Sciatic nerve (tissue), 2 donors: ENCODE measurements around the gene ANKAR. TPM values are rescaled to one million over a fixed set of nuclear protein-coding genes. Genes with fewer than 3 reads are reported as not detected.
"Not testable (repeated sequence)": the region's sequence is repeated elsewhere in the genome, so short reads cannot be mapped to it uniquely, and the experiment has no call there.

Experiments used
- ATAC-seq: fragments of 200-7000 bp; cut with Tn5 transposase; one replicate; pipeline ENCODE4 v1.9.1; 2020; ENCODE audit warnings: mild to moderate bottlenecking, moderate library complexity
- DNase-seq: peaks from one replicate; pipeline ENCODE4 v3.0.0-alpha.2; 2020; ENCODE audit warnings: low spot score
- intact Hi-C: fragments of 100-400 bp; cut with DNase I; formaldehyde crosslinking; loops from one replicate; pipeline ENCODE4 v1.14.2; 2022
- total RNA-seq: library from RNA; stranded (reverse); fragmentation: NEBNext Ultra II Directional; extraction: Animal tissue kit (Norgen Biotek cat#: 25700); gene quantifications from one replicate; pipeline ENCODE4 v1.2.1, GENCODE V29; 2021
- donor health status: DM: no; HTN: no; CAD: no.
- donor health status: DM: no; HTN: no; CAD: no.

The ANKAR gene
- total RNA-seq, 1 donor from 2014 or later = 30.3 TPM

DNA sequence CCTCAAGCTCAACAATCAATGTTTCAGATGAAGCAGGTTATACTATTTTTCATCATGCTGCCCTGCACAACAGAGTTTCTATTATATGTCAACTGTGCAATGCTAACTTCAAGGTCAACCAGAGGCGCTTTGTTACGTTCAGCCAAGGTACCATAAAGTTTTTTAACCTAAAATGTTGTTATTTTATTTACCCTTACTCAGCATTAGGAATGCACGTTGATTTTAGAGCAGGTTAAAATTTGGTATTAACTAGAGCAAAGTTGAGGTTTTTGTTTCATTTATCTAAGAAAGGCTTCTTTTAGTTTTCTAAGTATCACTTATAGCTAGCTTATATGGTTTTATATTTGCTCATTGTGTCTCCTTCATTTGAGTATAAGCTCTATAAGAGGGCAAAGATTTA lies 21.8 kb downstream of the ANKAR start:
- ATAC-seq = no peak
- no peak for DNase-seq
- intact Hi-C loops = no loop called here

DNA sequence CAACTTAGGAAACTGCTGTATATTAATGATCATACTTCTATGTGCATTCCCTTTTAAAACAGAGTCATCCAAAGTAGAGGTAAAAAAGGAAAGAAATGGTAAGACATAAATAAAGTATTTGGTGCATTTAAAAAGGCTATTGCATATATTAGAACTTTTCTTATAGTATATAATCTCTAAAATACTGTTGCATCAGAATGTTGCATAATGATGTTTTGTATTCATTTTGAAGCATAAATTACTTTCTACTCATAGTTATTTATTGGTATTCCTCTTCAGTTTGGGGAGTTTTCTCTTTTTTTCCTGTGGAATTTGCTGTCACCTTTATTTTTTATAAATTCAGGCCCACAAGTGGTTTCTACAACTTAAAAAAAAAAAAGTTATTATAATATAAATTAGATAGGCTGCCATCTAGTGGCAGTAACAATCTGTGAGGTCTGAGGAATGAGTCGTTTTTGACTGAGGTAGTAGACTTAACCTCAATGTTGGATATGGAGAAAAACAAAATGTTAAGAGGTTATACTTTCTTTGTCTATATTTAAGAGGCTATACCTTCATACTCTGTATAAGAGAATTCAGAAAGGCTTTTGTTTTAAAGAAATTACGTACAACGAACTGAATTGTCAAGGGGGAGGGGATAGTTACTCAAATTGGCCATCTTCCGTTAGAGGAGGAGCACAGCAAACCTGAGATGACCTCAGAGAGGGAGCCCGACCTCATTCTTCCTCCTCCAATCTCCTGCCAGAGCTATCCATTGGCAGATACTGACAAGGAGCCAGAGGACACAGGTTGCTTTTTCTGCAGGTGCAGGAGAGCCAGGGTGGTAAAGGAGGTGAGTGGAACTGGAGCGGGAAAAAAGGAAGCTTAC lies 23.8 kb downstream of the ANKAR start:
- DNase-seq (no peak), ATAC-seq (peak; percentile 67)
- intact Hi-C loops = no loop called here

DNA sequence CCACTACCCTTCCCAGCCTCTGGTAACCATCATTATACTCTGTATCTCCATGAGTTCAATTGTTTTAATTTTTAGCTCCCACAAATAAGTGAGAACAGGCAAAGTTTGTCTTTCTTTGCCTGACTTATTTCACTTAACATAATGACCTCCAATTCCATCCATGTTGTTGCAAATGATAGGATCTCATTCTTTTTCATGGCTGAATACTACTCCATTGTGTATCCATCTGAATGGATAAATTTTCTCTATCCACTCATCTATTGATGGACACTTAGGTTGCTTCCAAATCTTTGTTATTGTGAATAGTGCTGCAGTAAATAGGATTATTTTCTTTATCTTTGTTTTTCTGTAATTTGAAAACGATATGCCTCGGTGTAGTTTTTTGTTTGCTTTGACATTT lies 26.2 kb downstream of the ANKAR start:
- intact Hi-C loops = no loop called here
- ATAC-seq (no peak), DNase-seq (no peak)

DNA sequence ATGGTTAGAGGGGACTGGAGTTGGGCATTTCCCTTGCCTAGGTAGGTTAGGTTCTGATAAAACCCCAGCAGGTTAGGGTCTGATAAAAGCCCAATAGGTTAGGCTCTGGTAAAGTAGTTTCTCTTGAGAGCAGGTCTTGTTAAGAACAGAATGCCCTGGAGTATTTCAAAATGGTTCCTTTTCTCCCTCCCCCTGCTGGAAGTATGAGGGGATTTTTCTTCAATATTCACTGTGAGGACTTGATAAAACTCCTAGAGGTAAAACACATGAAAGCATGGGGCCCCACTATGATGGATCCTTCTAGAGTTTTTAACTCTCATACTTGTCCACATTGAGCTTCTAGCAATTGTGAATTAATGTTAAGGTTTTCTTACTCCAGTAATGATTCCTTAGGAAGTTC lies 27.6 kb downstream of the ANKAR start:
- DNase-seq = no peak
- intact Hi-C loops = no loop called here
- no peak for ATAC-seq

DNA sequence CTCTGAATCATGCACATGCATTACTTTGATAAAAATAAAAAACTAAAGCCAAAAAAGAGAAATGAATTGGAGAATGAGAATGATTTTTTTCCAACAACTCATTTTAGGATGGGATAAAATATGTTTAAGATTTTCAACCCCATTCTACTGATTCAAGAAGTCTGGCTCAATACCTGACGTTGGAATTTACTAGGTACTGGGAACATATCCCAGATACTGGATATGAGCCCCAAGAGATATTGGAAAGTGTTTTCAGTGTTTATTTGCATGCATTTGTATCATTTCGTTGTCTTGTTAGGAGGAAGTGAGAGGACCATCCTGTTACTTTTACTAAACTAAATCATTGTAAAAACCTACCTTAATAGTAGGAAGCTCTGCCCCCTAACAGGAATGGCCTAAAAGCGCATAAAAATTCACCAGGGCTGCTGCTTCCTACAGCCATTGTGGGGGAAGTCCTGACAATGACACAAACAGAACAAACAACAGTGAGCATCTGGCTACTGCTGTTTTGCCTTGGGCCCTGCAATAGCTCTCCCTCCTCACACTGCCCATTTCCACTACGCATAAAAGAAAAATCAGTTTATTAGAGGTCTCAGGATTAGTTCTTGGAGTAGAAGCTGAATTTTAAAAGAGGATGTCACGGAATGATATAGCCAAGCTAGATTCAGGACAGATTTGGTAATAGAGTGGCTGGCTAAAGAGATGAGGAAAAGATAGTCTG lies 35.2 kb downstream of the ANKAR start:
- DNase-seq = no peak
- intact Hi-C loops = no loop called here
- ATAC-seq = no peak

DNA sequence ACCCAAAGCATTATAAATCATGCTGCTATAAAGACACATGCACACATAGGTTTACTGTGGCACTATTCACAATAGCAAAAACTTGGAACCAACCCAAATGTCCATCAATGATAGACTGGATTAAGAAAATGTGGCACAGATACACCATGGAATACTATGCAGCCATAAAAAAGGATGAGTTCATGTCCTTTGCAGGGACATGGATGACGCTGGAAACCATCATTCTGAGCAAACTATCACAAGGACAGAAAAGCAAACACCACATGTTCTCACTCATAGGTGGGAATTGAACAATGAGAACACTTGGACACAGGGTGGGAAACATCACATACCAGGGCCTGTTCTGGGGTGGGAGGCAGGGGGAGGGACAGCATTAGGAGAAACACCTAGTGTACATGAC lies 43.1 kb downstream of the ANKAR start:
- DNase-seq, ATAC-seq, intact Hi-C loops: not testable (repeated sequence)

DNA sequence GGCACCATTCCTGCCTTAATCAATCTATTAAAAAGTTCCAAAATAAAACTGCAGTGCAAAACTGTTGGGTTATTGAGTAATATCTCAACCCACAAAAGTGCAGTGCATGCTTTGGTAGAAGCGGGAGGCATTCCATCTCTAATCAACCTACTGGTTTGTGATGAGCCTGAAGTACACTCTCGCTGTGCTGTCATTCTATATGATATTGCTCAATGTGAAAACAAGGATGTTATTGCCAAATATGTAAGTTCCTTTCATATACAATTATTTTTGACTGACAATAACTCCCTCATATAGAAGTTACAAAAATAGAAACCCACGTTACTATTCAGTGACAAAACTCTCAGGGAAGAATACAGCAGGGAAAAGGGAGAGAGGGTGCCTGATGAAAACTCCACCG lies 45.1 kb downstream of the ANKAR start:
- ATAC-seq = no peak
- no peak for DNase-seq
- intact Hi-C loops = no loop called here

DNA sequence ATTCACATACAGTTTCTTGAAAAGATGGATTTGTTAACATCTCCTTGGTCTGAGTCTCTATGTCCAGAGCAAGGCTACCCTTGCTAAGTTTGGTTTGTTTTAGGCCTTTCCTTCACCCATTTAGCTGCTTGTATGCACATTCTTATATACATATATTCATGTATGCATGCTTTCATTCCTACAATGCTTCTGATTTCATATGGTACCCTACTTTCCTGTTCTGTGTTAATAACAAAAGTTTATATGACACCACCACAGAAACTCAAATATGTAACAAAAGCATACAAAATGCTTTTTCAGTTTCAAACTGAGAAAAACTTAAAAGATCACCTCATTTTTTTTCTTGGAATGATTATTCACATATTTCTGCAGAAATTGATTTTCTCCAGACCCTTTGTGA lies 48.7 kb downstream of the ANKAR start:
- ATAC-seq = no peak
- intact Hi-C loops = no loop called here
- no peak for DNase-seq

Other genes starting within 250 kb of the ANKAR start
- 31.5 TPM for gene WDR75, start 233.2 kb upstream of the ANKAR start, total RNA-seq
- gene SLC40A1, start 93.9 kb upstream of the ANKAR start, total RNA-seq = 48.6 TPM
- gene ASNSD1, start 13.2 kb upstream of the ANKAR start, total RNA-seq = 40.3 TPM
- 6.2 TPM for gene OSGEPL1, start 88.1 kb downstream of the ANKAR start, total RNA-seq
- 52.9 TPM for gene ORMDL1, start 109.7 kb downstream of the ANKAR start, total RNA-seq
- gene PMS1, start 109.8 kb downstream of the ANKAR start, total RNA-seq = 27.5 TPM